ENCODE data around the gene KIF2A. TPM values are rescaled to one million over a fixed set of nuclear protein-coding genes. Genes with fewer than 3 reads are reported as not detected.

Gene KIF2A
- total and polyA plus RNA-seq, 9 of the 15 experiments (the other 6 are each of a cell fraction or from before 2014, with no cell fraction given), result 42.6 to 126 (median 77.6) TPM

- peak; percentile 70; the same call in 1 of the 2 replicates for TF ChIP-seq KAT7 (CRISPR knock-in tag; IDR thresholded peaks at IDR 0.05; ENCODE audit: borderline replicate concordance)
- no peak for TF ChIP-seq ZNF764 (CRISPR knock-in tag; IDR thresholded peaks at IDR 0.05; ENCODE audit: low read depth)
- no peak for TF ChIP-seq SAFB2 (IDR thresholded peaks at IDR 0.05; ENCODE audit: borderline replicate concordance, low read depth, low read length, severe bottlenecking)
- peak in 2 of 3 experiments; percentile 11 to 54 for TF ChIP-seq YY1 (IDR thresholded peaks at IDR 0.05; ENCODE audit: borderline replicate concordance in 1 of 3, control insufficient read depth in 1 of 3, extremely low read depth in 1 of 3, insufficient read depth in 3 of 3, insufficient read length in 1 of 3, insufficient replicate concordance in 2 of 3, low read depth in 1 of 3, low read length in 2 of 3)
- TF ChIP-seq ATF2 (CRISPR knock-in tag; IDR thresholded peaks at IDR 0.05), result no peak
- TF ChIP-seq ATF3 (IDR thresholded peaks at IDR 0.05), result no peak
- peak; percentile 93 for TF ChIP-seq ATF3 (CRISPR knock-in tag; conservative IDR thresholded peaks at IDR 0.05)
- no peak for TF ChIP-seq CSDE1 (IDR thresholded peaks at IDR 0.05)
- TF ChIP-seq HLTF (IDR thresholded peaks at IDR 0.05), result no peak
- TF ChIP-seq ZNF224 (CRISPR knock-in tag; IDR thresholded peaks at IDR 0.05), result peak; percentile 68; the same call in 1 of the 2 replicates
- TF ChIP-seq ZNF778 (CRISPR knock-in tag; IDR thresholded peaks at IDR 0.05), result no peak
- TF ChIP-seq SP1 (CRISPR knock-in tag; IDR thresholded peaks at IDR 0.05), result peak; percentile 43; the same call in 1 of the 2 replicates
- 0 out of 2 replicates have a peak, but pooled peaks have one; percentile 46 for TF ChIP-seq ZNF41 (CRISPR knock-in tag; conservative IDR thresholded peaks at IDR 0.05)
- peak; percentile 62; the same call in 1 of the 2 replicates for TF ChIP-seq ESRRA (IDR thresholded peaks at IDR 0.05; ENCODE audit: borderline replicate concordance, low read depth)
- TF ChIP-seq NCOA6 (IDR thresholded peaks at IDR 0.05), result no peak
- no peak for TF ChIP-seq ZHX1 (conservative IDR thresholded peaks at IDR 0.05; ENCODE audit: low read length)
- TF ChIP-seq ZNF830 (CRISPR knock-in tag; IDR thresholded peaks at IDR 0.05), result no peak
- TF ChIP-seq ZNF655 (CRISPR knock-in tag; IDR thresholded peaks at IDR 0.05), result no peak
- peak; percentile 71; the same call in 1 of the 2 replicates for TF ChIP-seq ZNF695 (CRISPR knock-in tag; IDR thresholded peaks at IDR 0.05)
- TF ChIP-seq SNAPC5 (CRISPR knock-in tag; IDR thresholded peaks at IDR 0.05), result no peak
- TF ChIP-seq ETS2 (tag; IDR thresholded peaks at IDR 0.05; ENCODE audit: borderline replicate concordance, poor library complexity, severe bottlenecking), result no peak
- peak; percentile 45 for TF ChIP-seq EP300 (IDR thresholded peaks at IDR 0.05; ENCODE audit: low read length)
Measured at GRCh38 chr5:62305715-62306322, at the start of gene KIF2A (continued).
